GM19099 (cell line): ENCODE results near the gene CDC42EP4.

ENCODE experiments used
- POLR2A ChIP-seq: IDR thresholded peaks from 3 replicates; pipeline ENCODE4 v1.6.1; 2011; ENCODE audit warnings: low read depth; ENCODE audit not compliant: insufficient read length; ENCODE audit errors: extremely low read depth

CDC42EP4 gene

GRCh38 chr17:73281928-73282327 is 29.9 kb downstream of the CDC42EP4 start:
- no peak for TF ChIP-seq POLR2A

- TF ChIP-seq POLR2A: no peak
Measured at GRCh38 chr17:73280191-73280590, 31.6 kb downstream of the CDC42EP4 start.

GRCh38 chr17:73279704-73280103 is 32.1 kb downstream of the CDC42EP4 start:
- TF ChIP-seq POLR2A: no peak

DNA sequence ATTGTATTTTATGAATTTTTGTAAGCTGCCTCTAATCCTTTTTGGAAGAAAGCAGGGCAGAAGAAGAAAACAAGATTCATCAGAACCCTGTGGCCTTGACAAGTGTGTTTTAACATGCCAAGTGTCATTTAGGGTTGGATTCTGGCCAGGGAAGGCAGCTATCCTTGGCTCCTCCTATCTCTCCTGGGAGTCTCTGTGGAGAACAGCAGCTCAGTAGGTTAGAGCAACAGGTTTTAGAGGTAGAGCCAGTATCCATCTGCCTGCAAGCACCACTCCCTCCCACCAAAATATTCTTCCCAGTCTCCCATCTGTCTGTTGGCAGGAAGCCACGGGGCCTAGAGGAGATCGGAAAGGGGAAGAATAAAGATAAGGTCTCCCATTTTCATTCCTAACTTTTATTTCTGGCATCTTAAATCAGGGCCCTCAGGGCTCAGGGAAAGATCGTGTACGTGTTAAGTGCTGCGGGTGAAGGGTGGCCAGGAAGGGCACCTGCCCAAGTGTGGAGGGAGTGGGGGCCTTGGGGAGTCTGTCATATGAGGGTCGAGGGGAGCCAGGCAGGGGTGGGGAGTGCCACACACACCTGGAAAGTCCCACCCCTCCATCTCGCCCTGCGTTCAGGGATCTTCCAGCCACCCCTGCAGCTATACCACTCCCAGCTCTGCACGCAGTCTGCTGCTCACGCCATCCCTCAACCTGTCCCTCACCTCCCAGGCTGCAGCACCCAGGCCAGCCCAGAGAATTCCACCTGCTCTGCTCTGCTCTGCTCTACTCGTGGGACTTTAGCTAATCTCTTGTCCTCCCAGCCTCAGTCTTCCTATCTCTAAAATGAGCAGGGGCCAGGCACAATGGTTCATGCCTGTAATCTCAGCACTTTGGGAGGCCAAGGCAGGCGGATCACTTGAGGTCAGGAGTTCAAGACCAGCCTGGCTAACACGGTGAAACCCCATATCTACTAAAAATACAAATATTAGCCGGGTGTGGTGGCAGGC is 33.0 kb downstream of the CDC42EP4 start:
- no peak for TF ChIP-seq POLR2A

DNA sequence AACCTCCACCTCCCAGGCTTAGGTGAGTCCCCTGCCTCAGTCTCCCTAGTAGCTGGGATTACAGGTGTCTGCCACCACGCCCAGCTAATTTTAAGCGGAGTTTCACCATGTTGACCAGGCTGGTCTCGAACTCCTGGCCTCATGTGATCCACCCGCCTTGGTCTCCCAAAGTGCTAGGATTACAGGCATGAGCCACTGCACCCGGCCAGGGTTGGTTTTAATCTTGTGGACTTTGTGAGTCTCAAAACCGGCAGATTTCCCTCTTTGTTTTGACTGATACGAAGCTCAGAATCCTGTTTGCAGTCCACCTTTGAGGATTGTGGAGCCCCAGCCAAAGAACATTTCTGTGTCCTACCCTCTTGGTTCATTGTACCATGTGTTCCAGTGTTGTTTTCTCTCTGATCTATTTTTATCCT is 33.7 kb downstream of the CDC42EP4 start:
- no peak for TF ChIP-seq POLR2A

DNA sequence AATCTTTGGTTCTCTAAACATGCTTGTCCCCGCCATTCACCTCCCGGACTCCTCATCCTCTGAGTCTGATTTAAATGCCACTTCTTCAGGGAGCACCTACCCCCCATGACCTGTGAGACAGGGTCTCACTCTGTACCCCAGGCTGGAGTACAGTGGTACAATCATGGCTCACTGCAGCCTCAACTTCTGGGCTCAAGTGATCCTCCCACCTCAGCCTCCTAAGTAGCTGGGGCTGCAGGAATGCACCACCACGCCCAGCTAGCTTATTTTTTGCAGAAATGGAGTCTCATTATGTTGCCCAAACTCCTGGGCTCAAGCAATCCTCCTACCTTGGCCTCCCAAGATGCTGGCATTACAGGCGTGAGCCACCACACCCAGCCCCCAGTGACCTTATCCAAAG is 37.3 kb downstream of the CDC42EP4 start:
- no peak for TF ChIP-seq POLR2A

GRCh38 chr17:73272906-73273218 is 38.9 kb downstream of the CDC42EP4 start:
- TF ChIP-seq POLR2A: no peak

- no peak for TF ChIP-seq POLR2A
Measured at GRCh38 chr17:73271072-73271471, 40.7 kb downstream of the CDC42EP4 start.

DNA sequence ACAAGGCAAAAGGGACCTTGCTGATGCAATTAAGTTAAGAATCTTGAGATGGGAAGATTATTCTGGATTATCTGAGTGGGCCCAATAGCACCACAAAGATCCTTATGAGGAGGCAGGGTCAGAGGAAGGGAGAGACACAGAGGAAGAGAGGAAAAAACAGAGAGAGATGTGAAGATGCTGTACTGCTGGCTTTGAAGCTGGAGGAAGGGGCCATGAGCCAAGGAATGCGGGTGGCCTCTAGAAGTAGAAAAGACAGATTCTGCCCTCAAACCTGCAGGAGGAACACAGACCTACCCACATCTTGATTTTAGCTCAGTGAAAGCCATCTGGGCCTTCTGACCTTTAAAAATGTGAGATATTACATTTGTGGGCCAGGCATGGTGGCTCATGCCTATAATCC is 42.0 kb downstream of the CDC42EP4 start:
- no peak for TF ChIP-seq POLR2A

GRCh38 chr17:73269329-73269615 is 42.5 kb downstream of the CDC42EP4 start:
- no peak for TF ChIP-seq POLR2A

GRCh38 chr17:73268582-73269328 is 43.0 kb downstream of the CDC42EP4 start:
- TF ChIP-seq POLR2A: no peak

- no peak for TF ChIP-seq POLR2A
Measured at GRCh38 chr17:73267648-73268537, 43.9 kb downstream of the CDC42EP4 start.

DNA sequence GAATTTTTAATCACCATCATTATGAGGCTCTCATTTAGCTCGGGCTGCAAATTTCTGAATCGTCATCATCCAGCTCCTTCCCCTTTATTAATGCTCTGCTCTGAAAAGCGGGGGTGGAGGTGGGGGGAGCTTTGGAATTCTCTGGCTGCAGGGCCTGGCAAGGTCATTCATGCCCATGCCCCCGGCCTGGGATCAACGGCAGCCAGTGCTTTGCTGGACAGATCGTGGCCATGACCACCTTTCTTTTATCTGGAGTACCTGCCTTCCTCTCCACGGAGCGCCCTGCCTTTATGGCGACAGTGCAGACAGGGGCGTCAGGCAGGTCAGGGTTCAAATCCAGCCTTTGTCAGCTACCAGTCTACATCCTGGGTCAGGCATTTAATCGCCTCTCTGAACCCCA is 45.0 kb downstream of the CDC42EP4 start:
- no peak for TF ChIP-seq POLR2A

DNA sequence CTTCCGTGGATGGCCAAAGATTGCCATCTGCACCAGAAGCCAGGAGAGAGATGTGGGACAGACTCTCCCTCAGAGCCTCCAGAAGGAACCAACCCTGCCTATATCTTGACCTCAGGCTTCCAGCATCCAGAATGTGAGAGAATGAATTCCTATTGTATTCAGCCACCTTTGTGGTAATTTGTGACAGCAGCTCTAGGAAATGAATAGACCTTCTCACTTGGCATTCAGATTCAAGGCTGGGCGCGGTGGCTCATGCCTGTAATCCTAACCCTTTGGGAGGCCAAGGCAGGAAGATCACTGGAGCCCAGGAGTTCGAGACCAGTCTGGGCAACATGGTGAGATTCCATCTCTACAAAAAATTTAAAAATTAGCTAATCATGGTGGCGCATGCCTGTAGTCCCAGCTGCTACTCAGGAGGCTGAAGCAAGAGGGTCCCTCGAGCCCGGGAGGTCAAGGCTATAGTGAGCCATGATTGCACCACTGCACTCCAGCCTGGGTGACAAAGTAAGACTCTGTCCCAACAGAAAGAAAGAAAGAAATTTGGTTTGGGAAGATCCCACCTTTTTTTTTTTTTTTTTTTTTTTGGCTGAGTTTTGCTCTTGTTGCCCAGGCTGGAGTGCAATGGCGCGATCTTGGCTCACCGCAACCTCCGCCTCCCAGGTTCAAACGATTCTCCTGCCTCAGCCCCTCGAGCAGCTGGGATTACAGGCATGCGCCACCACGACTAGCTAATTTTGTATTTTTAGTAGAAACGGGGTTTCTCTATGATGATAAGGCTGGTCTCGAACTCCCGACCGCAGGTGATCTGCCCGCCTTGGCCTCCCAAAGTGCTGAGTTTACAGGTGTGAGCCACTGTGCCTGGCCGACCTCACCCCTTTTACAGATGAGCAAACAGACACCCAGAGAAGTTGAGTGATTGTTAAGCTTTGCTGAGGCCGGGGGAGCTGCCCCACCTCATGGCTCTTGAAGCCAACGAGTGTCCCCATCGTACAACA is 45.9 kb downstream of the CDC42EP4 start:
- no peak for TF ChIP-seq POLR2A
